Endodermal cell (in vitro differentiated cells): ENCODE results near the gene AGAP2. TPM values are rescaled to one million over a fixed set of nuclear protein-coding genes. Genes with fewer than 3 reads are reported as not detected.
A peak's percentile ranks its signal among the peaks of the same experiment; 100 is the strongest.

Experiments used
- DNase-seq: peaks from one replicate; pipeline ENCODE4 v3.0.0-alpha.2; 2017
- H3K27ac ChIP-seq: 2 replicates; pipeline ENCODE4 v1.5.1; 2013; ENCODE audit warnings: mild to moderate bottlenecking, low read depth, low read length, moderate library complexity
- H3K27me3 ChIP-seq: 2 replicates; pipeline ENCODE4 v1.6.1; 2013; ENCODE audit warnings: mild to moderate bottlenecking, low read length, moderate library complexity; ENCODE audit not compliant: insufficient read depth, control insufficient read depth, poor library complexity, severe bottlenecking
- H3K36me3 ChIP-seq: 2 replicates; pipeline ENCODE4 v1.7.0; 2013; ENCODE audit warnings: mild to moderate bottlenecking, low read length, moderate library complexity; ENCODE audit not compliant: control insufficient read depth, insufficient read depth
- H3K4me1 ChIP-seq: one replicate; pipeline ENCODE4 v1.7.0; 2013; ENCODE audit warnings: low read length; ENCODE audit not compliant: control insufficient read depth, insufficient read depth
- H3K4me3 ChIP-seq: 2 replicates; pipeline ENCODE4 v1.5.1; 2013; ENCODE audit warnings: mild to moderate bottlenecking, low read length, moderate library complexity
- H3K9ac ChIP-seq: 2 replicates; pipeline ENCODE4 v1.6.1; 2013; ENCODE audit warnings: mild to moderate bottlenecking, low read length, moderate library complexity; ENCODE audit not compliant: poor library complexity, severe bottlenecking; ENCODE audit errors: extremely low read depth
- H3K9me3 ChIP-seq: 2 replicates; pipeline ENCODE4 v1.6.1; 2013; ENCODE audit warnings: mild to moderate bottlenecking, low read length, moderate library complexity; ENCODE audit not compliant: control insufficient read depth
- H3K27ac Mint-ChIP-seq: 2 replicates; pipeline ENCODE4 v1.8.0; 2020; ENCODE audit warnings: mixed read lengths
- H3K27me3 Mint-ChIP-seq: 2 replicates; pipeline ENCODE4 v1.8.0; 2021; ENCODE audit warnings: mild to moderate bottlenecking, mixed read lengths; ENCODE audit not compliant: insufficient read depth
- H3K36me3 Mint-ChIP-seq: 2 replicates; pipeline ENCODE4 v1.8.0; 2020; ENCODE audit warnings: low read depth, mixed read lengths
- H3K4me1 Mint-ChIP-seq: 2 replicates; pipeline ENCODE4 v1.8.0; 2020; ENCODE audit warnings: mixed read lengths
- H3K4me3 Mint-ChIP-seq: 2 replicates; pipeline ENCODE4 v1.8.0; 2020; ENCODE audit warnings: mild to moderate bottlenecking, moderate library complexity, mixed read lengths
- H3K9me3 Mint-ChIP-seq: 2 replicates; pipeline ENCODE4 v1.8.0; 2020; ENCODE audit warnings: mild to moderate bottlenecking, mixed read lengths
- CTCF ChIP-seq: fragments of 200-600 bp; sonication (generic); conservative IDR thresholded peaks from 2 replicates; pipeline ENCODE4 v1.5.0; 2021; ENCODE audit warnings: antibody characterized with exemption, mild to moderate bottlenecking
- WGBS, 2 experiments: methylation state at CpG; one replicate each; pipeline versions ENCODE4 v1.1.5 to v1.1.7; 2013; ENCODE audit warnings: missing lambda C conversion rate in 2 of 2, mixed read lengths in 1 of 2; ENCODE audit not compliant: insufficient coverage in 1 of 2, insufficient read length in 1 of 2; 5-methylcytosine and 5-hydroxymethylcytosine counted together
- total RNA-seq, 2 donors: library from RNA; stranded (reverse); fragmentation: NEBNext Ultra II Directional in 1 of 2; extraction: Animal tissue kit (Norgen Biotek cat#: 25700) in 1 of 2; gene quantifications; 2 replicates in 1 of 2; 3 replicates in 1 of 2; pipeline ENCODE4 v1.2.1, GENCODE V29; 2021

AGAP2 gene
- total RNA-seq, 2 donors from 2014 or later = 0.44 TPM; not detected in 1

- TF ChIP-seq CTCF = peak; percentile 64
- Histone ChIP-seq H3K9me3 (no peaks in the 10 kb centered on the region), H3K27ac (no peak overlapping the region), H3K4me3 (peak overlapping the region; percentile 75), H3K36me3 (peaks cover 22% of the 10 kb centered on the region), H3K27me3 (peaks cover 68% of the 10 kb centered on the region), H3K9ac (no peak overlapping the region), H3K4me1 (peaks cover 6% of the 10 kb centered on the region)
- Mint-ChIP-seq H3K4me3 (peak overlapping the region; percentile 49), H3K9me3 (no peaks in the 10 kb centered on the region), H3K4me1 (peaks cover 13% of the 10 kb centered on the region), H3K27ac (no peak overlapping the region), H3K27me3 (peaks cover 73% of the 10 kb centered on the region), H3K36me3 (peaks cover 19% of the 10 kb centered on the region)
- peak; percentile 94 for DNase-seq
- WGBS, 2 experiments = 1 to 3% methylated on average over 34 to 60 of the region's 60 CpGs
Measured at GRCh38 chr12:57765003-57765697, 26.6 kb upstream of the AGAP2 start.

GRCh38 chr12:57764662-57765002 lies 26.1 kb upstream of the AGAP2 start:
- DNase-seq = no peak
- peaks cover 6% of the 10 kb centered on the region for H3K4me1 ChIP-seq
- no peak for TF ChIP-seq CTCF
- peaks cover 68% of the 10 kb centered on the region for H3K27me3 ChIP-seq
- no peak overlapping the region for H3K27ac Mint-ChIP-seq
- H3K36me3 Mint-ChIP-seq = peaks cover 14% of the 10 kb centered on the region
- no peaks in the 10 kb centered on the region for H3K9me3 ChIP-seq
- H3K27ac ChIP-seq = no peak overlapping the region
- peaks cover 73% of the 10 kb centered on the region for H3K27me3 Mint-ChIP-seq
- H3K4me3 Mint-ChIP-seq = peak overlapping the region; percentile 49
- H3K4me3 ChIP-seq = peak overlapping the region; percentile 75
- WGBS, 2 experiments = 24 to 27% methylated on average over 12 to 17 of the region's 17 CpGs
- no peak overlapping the region for H3K9ac ChIP-seq
- H3K4me1 Mint-ChIP-seq = peaks cover 13% of the 10 kb centered on the region
- no peaks in the 10 kb centered on the region for H3K9me3 Mint-ChIP-seq
- peaks cover 17% of the 10 kb centered on the region for H3K36me3 ChIP-seq

GRCh38 chr12:57763881-57764661 lies 25.5 kb upstream of the AGAP2 start:
- DNase-seq = no peak
- no peaks in the 10 kb centered on the region for H3K9me3 ChIP-seq
- no peak overlapping the region for H3K9ac ChIP-seq
- H3K9me3 Mint-ChIP-seq = no peaks in the 10 kb centered on the region
- peaks cover 11% of the 10 kb centered on the region for H3K36me3 Mint-ChIP-seq
- TF ChIP-seq CTCF = no peak
- peaks cover 6% of the 10 kb centered on the region for H3K4me1 ChIP-seq
- no peak overlapping the region for H3K4me3 ChIP-seq
- no peak overlapping the region for H3K27ac Mint-ChIP-seq
- peaks cover 11% of the 10 kb centered on the region for H3K36me3 ChIP-seq
- peak overlapping the region; percentile 49 for H3K4me3 Mint-ChIP-seq
- H3K4me1 Mint-ChIP-seq = peaks cover 13% of the 10 kb centered on the region
- WGBS, 2 experiments = 83 to 85% methylated on average over 5 to 6 of the region's 6 CpGs
- peaks cover 76% of the 10 kb centered on the region for H3K27me3 Mint-ChIP-seq
- H3K27ac ChIP-seq = no peak overlapping the region
- peaks cover 68% of the 10 kb centered on the region for H3K27me3 ChIP-seq
